ENCODE results near the gene CDK2AP2. TPM values are rescaled to one million over a fixed set of nuclear protein-coding genes. Genes with fewer than 3 reads are reported as not detected.

The CDK2AP2 gene
- polyA plus RNA-seq, 1 of the 3 experiments (the other 2 are of a cell fraction), result 47.9 TPM

- no peaks in the 10 kb centered on the region for H3F3A ChIP-seq (replicated peaks; ENCODE audit: insufficient read depth)
- H3K9me2 ChIP-seq, result no peaks in the 10 kb centered on the region
- no peak overlapping the region for H3K4me2 ChIP-seq
- no peak overlapping the region for H3K4me3 ChIP-seq (ENCODE audit: low read depth in 2 of 2, low read length in 1 of 2)
- no peaks in the 10 kb centered on the region for H3K9me3 ChIP-seq
- H3K36me3 ChIP-seq (replicated peaks in 1 of 2; ENCODE audit: control insufficient read depth in 1 of 2, insufficient read depth in 2 of 2, low read length in 1 of 2), result no peaks in the 10 kb centered on the region
- H4K20me1 ChIP-seq (ENCODE audit: insufficient read depth), result no peaks in the 10 kb centered on the region
- no peak for DNase-seq
- no peak overlapping the region for H3K27ac ChIP-seq (ENCODE audit: low read depth in 2 of 2, low read length in 1 of 2)
- TF ChIP-seq RAD21 (IDR thresholded peaks at IDR 0.05; ENCODE audit: low read length) (no peak), SMC3 (IDR thresholded peaks at IDR 0.05; ENCODE audit: low read depth, low read length) (no peak), RFX5 (IDR thresholded peaks at IDR 0.05; ENCODE audit: low read length) (no peak), CTCF (IDR thresholded peaks at IDR 0.05) (no peak), FOXM1 (IDR thresholded peaks at IDR 0.05; ENCODE audit: low read depth) (no peak), USF2 (IDR thresholded peaks at IDR 0.05; ENCODE audit: borderline replicate concordance, low read depth, low read length) (no peak), FOXJ3 (CRISPR knock-in tag; IDR thresholded peaks at IDR 0.05) (no peak), YY1 (IDR thresholded peaks at IDR 0.05; ENCODE audit: low read depth) (no peak), FOSL2 (IDR thresholded peaks at IDR 0.05; ENCODE audit: borderline replicate concordance, low read depth) (no peak)
- WGBS (ENCODE audit: low lambda C conversion rate), result 56% methylated on average over 10 of the region's 10 CpGs
- ChIA-PET POLR2A (no interaction called here), CTCF (interaction anchor here (0.7 kb wide), 1 partner anchor 653 kb away, joined by 3 read pairs; no protein-coding TSS in a partner anchor)
- no peaks in the 10 kb centered on the region for H3K27me3 ChIP-seq (ENCODE audit: insufficient read depth)
- H3K9ac ChIP-seq, result no peak overlapping the region
- H3K79me2 ChIP-seq (ENCODE audit: insufficient read depth), result no peaks in the 10 kb centered on the region
- no peaks in the 10 kb centered on the region for H3K4me1 ChIP-seq (ENCODE audit: control insufficient read depth in 1 of 2, insufficient read depth in 2 of 2, low read depth in 1 of 2, low read length in 1 of 2)
- H2AFZ ChIP-seq (ENCODE audit: low read depth), result no peak overlapping the region
Measured at GRCh38 chr11:67521924-67522323, 14.0 kb upstream of the CDK2AP2 start.

- CTCF ChIA-PET, result no interaction called here
- Histone ChIP-seq H3K4me2 (no peak overlapping the region), H2AFZ (ENCODE audit: low read depth) (no peak overlapping the region), H3K27ac (ENCODE audit: low read depth in 2 of 2, low read length in 1 of 2) (no peak overlapping the region), H3K9me2 (no peaks in the 10 kb centered on the region), H3F3A (replicated peaks; ENCODE audit: insufficient read depth) (no peaks in the 10 kb centered on the region), H3K9me3 (no peaks in the 10 kb centered on the region), H4K20me1 (ENCODE audit: insufficient read depth) (no peaks in the 10 kb centered on the region), H3K79me2 (ENCODE audit: insufficient read depth) (no peaks in the 10 kb centered on the region), H3K27me3 (ENCODE audit: insufficient read depth) (no peaks in the 10 kb centered on the region), H3K4me1 (ENCODE audit: control insufficient read depth in 1 of 2, insufficient read depth in 2 of 2, low read depth in 1 of 2, low read length in 1 of 2) (no peaks in the 10 kb centered on the region; a peak in 1 of 4 replicates), H3K36me3 (replicated peaks in 1 of 2; ENCODE audit: control insufficient read depth in 1 of 2, insufficient read depth in 2 of 2, low read length in 1 of 2) (no peaks in the 10 kb centered on the region), H3K4me3 (ENCODE audit: low read depth in 2 of 2, low read length in 1 of 2) (no peak overlapping the region), H3K9ac (no peak overlapping the region)
- 55% methylated on average over 8 of the region's 16 CpGs for WGBS (ENCODE audit: low lambda C conversion rate)
- POLR2A ChIA-PET, result no interaction called here
- DNase-seq, result no peak
- TF ChIP-seq REST (IDR thresholded peaks at IDR 0.05; ENCODE audit: low read depth, low read length), result no peak
- TF ChIP-seq PBX3 (IDR thresholded peaks at IDR 0.05), result no peak
- TF ChIP-seq RCOR1 (IDR thresholded peaks at IDR 0.05; ENCODE audit: low read length), result no peak
- no peak for TF ChIP-seq FOSL2 (IDR thresholded peaks at IDR 0.05; ENCODE audit: borderline replicate concordance, low read depth)
- TF ChIP-seq IRF3 (IDR thresholded peaks at IDR 0.05; ENCODE audit: low read depth, low read length), result no peak
- no peak for TF ChIP-seq FOXJ3 (CRISPR knock-in tag; IDR thresholded peaks at IDR 0.05)
- TF ChIP-seq TAF1 (IDR thresholded peaks at IDR 0.05; ENCODE audit: borderline replicate concordance, low read depth, low read length), result no peak
- no peak for TF ChIP-seq USF2 (IDR thresholded peaks at IDR 0.05; ENCODE audit: borderline replicate concordance, low read depth, low read length)
- no peak for TF ChIP-seq SIN3A (IDR thresholded peaks at IDR 0.05; ENCODE audit: borderline replicate concordance, low read depth, low read length)
Measured at GRCh38 chr11:67520856-67521824, 13.2 kb upstream of the CDK2AP2 start.
